BJ (cell line): ENCODE results near the gene AGAP1. TPM values are rescaled to one million over a fixed set of nuclear protein-coding genes. Genes with fewer than 3 reads are reported as not detected.

Source experiments
- CTCF ChIA-PET: fragments of 350-600 bp; formaldehyde crosslinking; extraction: SDS; loops from one replicate; lab custom pipeline; 2021; ENCODE audit warnings: antibody characterized with exemption, inconsistent platforms; lab: Yijun Ruan, JAX
- POLR2A ChIA-PET: fragments of 300-600 bp; sonication (Branson Sonifier 250); formaldehyde crosslinking; extraction: SDS; loops from one replicate; lab custom pipeline; 2021; ENCODE audit warnings: antibody characterized with exemption; lab: Charles Lee
- DNase-seq: peaks from one replicate; pipeline ENCODE4 v3.0.0-alpha.2; 2011; ENCODE audit warnings: low read depth
- H3K27me3 ChIP-seq: 2 replicates; pipeline ENCODE4 v1.6.0; 2011; ENCODE audit warnings: low read length; ENCODE audit not compliant: control insufficient read depth, insufficient read depth
- H3K36me3 ChIP-seq: 2 replicates; pipeline ENCODE4 v1.5.1; 2011; ENCODE audit warnings: low read length; ENCODE audit not compliant: control insufficient read depth, insufficient read depth
- H3K4me3 ChIP-seq: 2 replicates; pipeline ENCODE4 v1.5.1; 2011; ENCODE audit warnings: low read depth, mild to moderate bottlenecking, control low read depth, low read length
- CTCF ChIP-seq: IDR thresholded peaks from 2 replicates; pipeline ENCODE4 v1.5.1; 2011; ENCODE audit warnings: low read depth, mild to moderate bottlenecking, control low read depth, inconsistent platforms, low read length, moderate library complexity; ENCODE audit not compliant: insufficient read depth
- polyA plus RNA-seq: library from polyadenylated mRNA; depleted of rRNA; stranded (reverse); fragments of >200 nt; gene quantifications from 2 replicates; pipeline ENCODE4 v1.2.3, GENCODE V29; 2011

AGAP1 gene
- polyA plus RNA-seq, 1 experiment, result 14.9 TPM

- DNase-seq, result no peak
- Histone ChIP-seq H3K36me3 (no peaks in the 10 kb centered on the region), H3K4me3 (no peak overlapping the region), H3K27me3 (peaks cover 18% of the 10 kb centered on the region)
- ChIA-PET CTCF (interaction anchor here (1.4 kb wide), 1 partner anchor 20 kb away, joined by 3 read pairs; no protein-coding TSS in a partner anchor), POLR2A (no interaction called here)
- TF ChIP-seq CTCF, result no peak
Observed at GRCh38 chr2:236157815-236158498, 664.1 kb downstream of the AGAP1 start.

- ChIA-PET CTCF (interaction anchor here (1.4 kb wide), 1 partner anchor 19 kb away, joined by 3 read pairs; no protein-coding TSS in a partner anchor), POLR2A (no interaction called here)
- peaks cover 23% of the 10 kb centered on the region for H3K27me3 ChIP-seq
- H3K36me3 ChIP-seq, result no peaks in the 10 kb centered on the region
- no peak for DNase-seq
- no peak for TF ChIP-seq CTCF
- no peak overlapping the region for H3K4me3 ChIP-seq
Observed at GRCh38 chr2:236158969-236159777, 665.3 kb downstream of the AGAP1 start.

GRCh38 chr2:236159778-236160170 lies 665.9 kb downstream of the AGAP1 start:
- TF ChIP-seq CTCF, result no peak
- peaks cover 27% of the 10 kb centered on the region for H3K27me3 ChIP-seq
- DNase-seq, result no peak
- no peaks in the 10 kb centered on the region for H3K36me3 ChIP-seq
- H3K4me3 ChIP-seq, result no peak overlapping the region
- ChIA-PET CTCF (interaction anchor here (0.6 kb wide), 1 partner anchor 11 kb away, joined by 3 read pairs; no protein-coding TSS in a partner anchor), POLR2A (no interaction called here)

- ChIA-PET POLR2A (no interaction called here), CTCF (interaction anchor here (0.6 to 1.5 kb wide), 3 partner anchors 10 to 394 kb away, joined by 3 to 4 read pairs (median 3); no protein-coding TSS in a partner anchor)
- Histone ChIP-seq H3K4me3 (no peak overlapping the region), H3K27me3 (peaks cover 32% of the 10 kb centered on the region), H3K36me3 (no peaks in the 10 kb centered on the region)
- TF ChIP-seq CTCF, result no peak
- no peak for DNase-seq
Observed at GRCh38 chr2:236160366-236161081, 666.7 kb downstream of the AGAP1 start.
